CD4-positive, alpha-beta T cell treated with Interleukin-17A for 1 hour (primary cell): Measurements from ENCODE around the gene MTM1.

Experiments
- DNase-seq: peaks from one replicate; pipeline ENCODE4 v3.0.0-alpha.2; 2020

MTM1 gene

GRCh38 chrX:150551963-150552362 is 16.5 kb upstream of the MTM1 start:
- DNase-seq: no peak

- no peak for DNase-seq
These were observed 10.0 kb upstream of the MTM1 start for GRCh38 chrX:150558424-150558823.

- no peak for DNase-seq
These were observed 3.6 kb upstream of the MTM1 start for GRCh38 chrX:150564838-150565237.

- DNase-seq: no peak
These were observed 2.9 kb upstream of the MTM1 start for GRCh38 chrX:150565551-150565950.

GRCh38 chrX:150566734-150567182 is 1.7 kb upstream of the MTM1 start:
- no peak for DNase-seq

GRCh38 chrX:150567645-150568319 is 639 bp upstream of the MTM1 start:
- DNase-seq: no peak

- DNase-seq: peak; percentile 52
These were observed 695 bp downstream of the MTM1 start for GRCh38 chrX:150569155-150569477.

- peak; percentile 45 for DNase-seq
These were observed 2.1 kb downstream of the MTM1 start for GRCh38 chrX:150570512-150570911.

GRCh38 chrX:150572206-150572605 is 3.8 kb downstream of the MTM1 start:
- DNase-seq: no peak

GRCh38 chrX:150573106-150573505 is 4.7 kb downstream of the MTM1 start:
- DNase-seq: no peak

- no peak for DNase-seq
These were observed 5.3 kb downstream of the MTM1 start for GRCh38 chrX:150573702-150574101.

GRCh38 chrX:150574559-150575418 is 6.4 kb downstream of the MTM1 start:
- no peak for DNase-seq

- DNase-seq: peak; percentile 50
These were observed 7.0 kb downstream of the MTM1 start for GRCh38 chrX:150575419-150575814.

GRCh38 chrX:150577174-150577573 is 8.8 kb downstream of the MTM1 start:
- no peak for DNase-seq

GRCh38 chrX:150581093-150581775 is 12.8 kb downstream of the MTM1 start:
- no peak for DNase-seq

GRCh38 chrX:150582338-150582948 is 14.0 kb downstream of the MTM1 start:
- DNase-seq: no peak

GRCh38 chrX:150587585-150588503 is 19.4 kb downstream of the MTM1 start:
- peak; percentile 59 for DNase-seq

GRCh38 chrX:150594584-150594983 is 26.2 kb downstream of the MTM1 start:
- DNase-seq: no peak

- DNase-seq: no peak
These were observed 30.8 kb downstream of the MTM1 start for GRCh38 chrX:150599226-150599625.

- no peak for DNase-seq
These were observed 33.9 kb downstream of the MTM1 start for GRCh38 chrX:150602296-150602695.

GRCh38 chrX:150602743-150603142 is 34.3 kb downstream of the MTM1 start:
- no peak for DNase-seq

GRCh38 chrX:150605603-150606002 is 37.2 kb downstream of the MTM1 start:
- no peak for DNase-seq
